GM18526 (cell line): ENCODE measurements around the gene ZNF565.

ENCODE experiments used
- POLR2A ChIP-seq: IDR thresholded peaks from 3 replicates; pipeline ENCODE4 v1.6.1; 2011; ENCODE audit not compliant: insufficient read length; ENCODE audit errors: extremely low read depth

Gene ZNF565

DNA sequence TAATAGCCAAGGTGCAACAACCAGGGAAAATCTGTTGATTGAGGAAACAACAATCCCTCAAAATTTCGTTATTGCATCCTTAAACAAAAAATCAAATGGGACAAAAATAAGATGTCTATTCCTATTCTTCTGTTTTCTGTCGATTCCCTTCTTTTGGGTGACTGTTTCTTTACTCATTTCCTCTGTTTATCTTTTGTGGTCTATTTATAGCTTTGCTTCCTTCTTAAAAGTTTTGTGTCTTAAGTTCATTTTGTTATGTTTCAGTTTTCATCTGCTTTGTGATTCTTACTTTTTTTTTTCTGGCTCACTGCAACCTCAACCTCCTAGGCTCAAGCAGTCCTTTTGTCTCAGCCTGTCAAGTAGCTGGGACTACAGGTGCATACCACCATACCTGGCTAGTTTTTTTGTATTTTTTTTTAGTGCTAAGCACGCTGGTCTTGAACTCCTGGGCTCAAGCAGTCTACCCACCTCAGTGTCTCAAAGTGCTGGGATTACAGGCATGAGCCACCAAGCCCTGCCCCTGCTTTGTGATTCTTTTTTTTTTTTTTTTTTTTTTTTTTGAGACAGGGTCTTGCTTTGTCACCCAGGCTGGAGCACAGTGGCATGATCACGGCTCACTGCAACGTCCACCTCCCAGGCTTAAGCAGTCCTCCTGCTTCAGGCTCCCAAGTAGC lies 10.9 kb upstream of the ZNF565 start:
- TF ChIP-seq POLR2A, result no peak

DNA sequence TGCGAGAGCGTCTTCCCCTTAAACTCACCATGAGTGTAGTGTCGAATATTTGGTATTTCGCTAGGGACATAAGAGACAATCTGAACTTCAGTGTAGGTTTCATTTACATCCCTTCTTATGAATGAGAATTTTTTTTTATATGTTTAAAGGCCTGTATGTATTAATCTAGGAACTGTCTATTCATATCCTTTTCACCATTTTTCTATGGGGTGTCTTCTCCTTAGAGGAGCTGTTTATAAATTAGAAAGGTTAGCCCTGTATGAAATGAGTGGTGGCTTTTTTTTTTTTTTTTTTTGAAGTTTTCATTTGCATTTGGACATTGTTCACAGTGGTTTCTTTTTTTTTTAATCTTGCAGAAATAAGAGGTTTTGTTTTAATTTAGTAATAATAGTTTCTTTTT lies 8.0 kb upstream of the ZNF565 start:
- no peak for TF ChIP-seq POLR2A

DNA sequence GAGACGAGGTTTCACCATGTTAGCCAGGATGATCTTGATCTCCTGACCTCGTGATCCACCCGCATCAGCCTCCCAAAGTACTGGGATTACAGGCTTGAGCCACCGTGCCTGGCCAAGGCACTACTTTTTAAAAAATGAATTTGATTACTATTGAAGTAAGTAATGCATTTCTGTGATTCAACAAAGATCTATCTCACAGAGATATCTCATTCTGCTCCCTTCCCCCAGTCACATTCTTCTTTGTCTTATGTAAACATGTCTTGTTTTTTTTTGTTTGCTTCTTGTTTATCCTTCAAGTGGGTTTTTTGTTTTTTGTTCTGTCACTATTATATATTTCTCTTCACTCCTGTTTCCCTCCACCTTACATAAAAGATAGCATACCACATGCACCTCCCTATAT lies 7.0 kb upstream of the ZNF565 start:
- no peak for TF ChIP-seq POLR2A

GRCh38 chr19:36215276-36216123 lies 1.0 kb upstream of the ZNF565 start:
- TF ChIP-seq POLR2A, result no peak

DNA sequence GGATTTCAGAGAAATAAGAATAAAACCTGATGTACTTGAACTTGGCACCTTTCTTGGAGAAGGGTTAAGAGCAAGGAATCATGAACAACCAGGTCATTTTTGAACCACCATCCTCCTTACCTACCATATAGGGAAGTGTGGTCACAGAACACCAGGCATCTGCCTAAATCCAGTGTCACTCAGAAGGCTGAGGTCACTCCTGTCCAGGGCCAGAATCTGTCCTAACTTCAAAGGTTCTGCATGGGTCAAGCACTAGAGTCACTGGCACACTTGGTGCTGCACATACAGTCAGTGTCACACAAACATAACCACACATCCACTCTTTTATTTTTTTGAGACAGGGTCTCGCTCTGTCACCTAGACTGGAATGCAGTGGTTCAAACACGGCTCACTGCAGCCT lies 1.6 kb downstream of the ZNF565 start:
- no peak for TF ChIP-seq POLR2A

GRCh38 chr19:36210497-36210896 lies 4.0 kb downstream of the ZNF565 start:
- no peak for TF ChIP-seq POLR2A

DNA sequence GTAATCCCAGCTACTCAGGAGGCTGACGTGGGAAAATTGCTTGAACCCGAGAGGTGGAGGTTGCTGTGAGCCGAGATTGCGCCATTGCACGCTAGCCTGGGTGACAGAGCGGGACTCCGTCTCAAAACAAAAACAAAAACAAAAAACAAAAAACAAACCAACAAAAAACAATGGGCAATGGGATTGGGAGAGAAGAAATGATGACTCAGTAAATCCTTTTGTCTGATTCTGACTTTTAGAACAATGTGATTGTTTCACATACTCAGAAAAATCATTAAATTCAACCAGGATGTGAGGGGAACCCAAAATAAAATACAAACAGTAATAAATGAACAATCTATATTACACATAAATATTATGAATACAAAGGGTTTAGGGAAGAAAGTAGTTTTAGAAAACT lies 5.1 kb downstream of the ZNF565 start:
- no peak for TF ChIP-seq POLR2A

GRCh38 chr19:36207605-36208252 lies 6.7 kb downstream of the ZNF565 start:
- TF ChIP-seq POLR2A, result no peak

DNA sequence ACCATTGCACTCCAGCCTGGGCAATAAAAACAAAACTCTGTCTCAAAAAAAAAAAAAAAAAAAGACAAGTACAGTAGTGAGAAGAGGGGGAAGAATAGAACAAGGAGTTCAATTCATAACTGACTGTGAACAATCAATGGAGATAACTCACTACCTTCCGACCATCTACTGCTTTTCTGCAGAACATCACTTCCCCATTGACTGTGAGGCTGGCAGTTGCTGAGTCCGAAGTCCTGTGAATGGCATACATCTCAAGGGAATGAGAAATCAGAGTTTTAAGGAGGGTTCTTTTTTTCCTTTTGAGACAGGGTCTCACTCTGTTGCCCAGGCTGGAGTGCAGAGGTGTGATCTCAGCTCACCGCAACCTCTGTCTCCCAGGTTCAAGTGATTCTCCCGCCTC lies 11.2 kb downstream of the ZNF565 start:
- no peak for TF ChIP-seq POLR2A

- TF ChIP-seq POLR2A, result no peak
Measured at GRCh38 chr19:36201684-36202083, 12.8 kb downstream of the ZNF565 start.

- no peak for TF ChIP-seq POLR2A
Measured at GRCh38 chr19:36198119-36198518, 16.3 kb downstream of the ZNF565 start.

GRCh38 chr19:36196249-36196648 lies 18.2 kb downstream of the ZNF565 start:
- TF ChIP-seq POLR2A, result no peak

DNA sequence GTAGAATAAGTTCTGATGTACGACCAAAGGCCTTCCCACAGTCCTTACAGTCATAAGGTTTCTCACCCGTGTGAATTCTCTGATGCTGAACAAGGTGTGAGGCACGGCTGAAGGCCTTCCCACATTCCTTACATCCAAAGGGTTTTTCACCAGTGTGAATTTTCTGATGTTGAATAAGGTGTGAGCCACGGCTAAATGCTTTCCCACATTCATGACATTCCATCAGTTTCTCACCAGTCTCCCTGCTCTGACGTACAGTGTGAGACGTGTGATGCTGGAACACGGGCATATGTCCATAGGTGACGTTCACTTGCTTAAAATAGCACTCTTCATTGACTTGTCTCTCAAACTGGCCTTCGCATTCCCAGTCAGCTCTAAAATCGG lies 31.2 kb downstream of the ZNF565 start:
- no peak for TF ChIP-seq POLR2A

- no peak for TF ChIP-seq POLR2A
Measured at GRCh38 chr19:36182612-36183244, 31.7 kb downstream of the ZNF565 start.

DNA sequence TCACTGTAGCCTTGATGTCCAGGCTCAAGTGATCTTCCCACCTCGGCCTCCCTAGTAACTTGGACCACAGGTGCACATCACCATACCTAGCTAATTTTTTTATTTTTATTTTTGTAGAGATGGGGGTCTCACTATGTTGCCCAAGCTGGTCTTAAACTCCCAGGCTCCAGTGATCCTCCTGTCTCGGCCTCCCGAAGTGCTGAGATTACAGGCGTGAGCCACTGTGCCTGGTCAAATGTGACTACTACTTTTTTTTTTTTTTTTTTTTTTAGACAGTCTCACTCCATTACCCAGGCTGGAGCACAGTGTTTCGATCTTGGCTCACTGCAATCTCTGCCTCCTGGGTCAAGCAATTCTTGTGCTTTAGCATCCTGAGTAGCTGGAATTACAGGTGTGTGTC lies 41.6 kb downstream of the ZNF565 start:
- no peak for TF ChIP-seq POLR2A
